Esophagus squamous epithelium (tissue), 5 donors: ENCODE measurements around the gene RNF166. TPM values are rescaled to one million over a fixed set of nuclear protein-coding genes. Genes with fewer than 3 reads are reported as not detected.

Source experiments
- DNase-seq: peaks from one replicate; lab custom pipeline; 2025; lab: John Stamatoyannopoulos, UW
- H3K27ac ChIP-seq, 4 donors: fragments of 200-600 bp; sonication (generic); one replicate each; pipeline ENCODE4 v1.5.1; 2016 to 2019; ENCODE audit warnings: mild to moderate bottlenecking in 1 of 4
- H3K27me3 ChIP-seq, 4 donors: fragments of 200-600 bp; sonication (generic); 1 replicate in 3 of 4; 2 replicates in 1 of 4; pipeline versions ENCODE4 v1.5.1 to v1.6.0; 2017 to 2021; ENCODE audit warnings: antibody characterized with exemption in 1 of 4
- H3K36me3 ChIP-seq, 3 donors: fragments of 200-600 bp; sonication (generic); one replicate each; pipeline ENCODE4 v1.5.1; 2016 to 2019
- H3K4me1 ChIP-seq, 3 donors: fragments of 200-600 bp; sonication (generic); one replicate each; pipeline ENCODE4 v1.5.1; 2017 to 2019
- H3K4me3 ChIP-seq, 4 donors: fragments of 200-600 bp; sonication (generic); 1 replicate in 3 of 4; 2 replicates in 1 of 4; pipeline ENCODE4 v1.5.1; 2016 to 2019; ENCODE audit warnings: mild to moderate bottlenecking in 2 of 4, moderate library complexity in 1 of 4
- H3K9me3 ChIP-seq, 3 donors: fragments of 200-600 bp; sonication (generic); one replicate each; pipeline ENCODE4 v1.5.1; 2016 to 2019
- POLR2A ChIP-seq, 4 donors: fragments of 450-650 bp; IDR thresholded peaks; one replicate each; pipeline ENCODE4 v1.6.1; 2017; ENCODE audit warnings: antibody characterized with exemption in 4 of 4, mild to moderate bottlenecking in 4 of 4, moderate library complexity in 3 of 4
- WGBS, 2 donors: methylation state at CpG; one replicate each; pipeline ENCODE4 v1.1.5; 2018; 5-methylcytosine and 5-hydroxymethylcytosine counted together
- intact Hi-C: fragments of 100-400 bp; cut with DNase I; formaldehyde crosslinking; loops from one replicate; pipeline ENCODE4 v1.15.0; 2022
- total RNA-seq, 4 donors: library from RNA; depleted of rRNA; stranded (reverse); fragments of >200 nt; gene quantifications; one replicate each; pipeline ENCODE4 v1.1.0, GENCODE V29; 2016
- TF ChIP-seq, protein P1 (sequence below), 6 experiments: fragments of 450-650 bp in 4 of 6; fragments of 200-600 bp in 2 of 6; sonication (generic) in 2 of 6; IDR thresholded peaks; one replicate each; pipeline ENCODE4 v1.5.1; 2016 to 2019; ENCODE audit warnings: antibody characterized with exemption in 6 of 6, mild to moderate bottlenecking in 4 of 6, moderate library complexity in 4 of 6
- donor health status: DM: yes; HTN: yes; CAD: no.

Gene RNF166
- total RNA-seq, 4 donors from 2014 or later: 7.1 to 16.8 (median 9.6) TPM

DNA sequence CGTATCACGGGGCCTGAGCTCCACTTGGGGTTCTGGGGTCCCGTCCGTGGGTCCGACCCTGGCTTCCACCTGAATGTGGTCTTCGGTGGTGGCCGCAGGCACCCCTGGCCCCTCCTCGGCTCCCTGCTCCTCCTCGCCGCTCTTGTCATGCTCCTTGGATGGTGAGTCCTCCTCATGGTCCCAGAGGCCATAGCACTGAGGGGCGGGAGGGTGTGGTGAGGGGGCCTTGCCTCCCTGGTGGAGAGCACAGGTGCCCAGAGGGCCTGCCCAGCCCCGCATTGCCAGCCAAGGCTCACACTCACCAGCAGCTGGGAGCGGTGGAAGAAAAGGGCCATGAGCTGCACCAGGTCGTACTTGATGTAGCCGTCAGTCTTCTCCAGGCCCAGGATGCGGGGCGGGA is 15.0 kb upstream of the RNF166 start:
- Histone ChIP-seq H3K9me3 (no peaks in the 10 kb centered on the region), H3K27me3 (no peaks in the 10 kb centered on the region), H3K4me3 (no peak overlapping the region), H3K27ac (no peak overlapping the region), H3K4me1 (no peaks in the 10 kb centered on the region), H3K36me3 (peaks cover 85 to 100% (median 87%) of the 10 kb centered on the region in 3 donors)
- no peak for TF ChIP-seq POLR2A (IDR thresholded peaks at IDR 0.05)
- TF ChIP-seq, protein P1, sequence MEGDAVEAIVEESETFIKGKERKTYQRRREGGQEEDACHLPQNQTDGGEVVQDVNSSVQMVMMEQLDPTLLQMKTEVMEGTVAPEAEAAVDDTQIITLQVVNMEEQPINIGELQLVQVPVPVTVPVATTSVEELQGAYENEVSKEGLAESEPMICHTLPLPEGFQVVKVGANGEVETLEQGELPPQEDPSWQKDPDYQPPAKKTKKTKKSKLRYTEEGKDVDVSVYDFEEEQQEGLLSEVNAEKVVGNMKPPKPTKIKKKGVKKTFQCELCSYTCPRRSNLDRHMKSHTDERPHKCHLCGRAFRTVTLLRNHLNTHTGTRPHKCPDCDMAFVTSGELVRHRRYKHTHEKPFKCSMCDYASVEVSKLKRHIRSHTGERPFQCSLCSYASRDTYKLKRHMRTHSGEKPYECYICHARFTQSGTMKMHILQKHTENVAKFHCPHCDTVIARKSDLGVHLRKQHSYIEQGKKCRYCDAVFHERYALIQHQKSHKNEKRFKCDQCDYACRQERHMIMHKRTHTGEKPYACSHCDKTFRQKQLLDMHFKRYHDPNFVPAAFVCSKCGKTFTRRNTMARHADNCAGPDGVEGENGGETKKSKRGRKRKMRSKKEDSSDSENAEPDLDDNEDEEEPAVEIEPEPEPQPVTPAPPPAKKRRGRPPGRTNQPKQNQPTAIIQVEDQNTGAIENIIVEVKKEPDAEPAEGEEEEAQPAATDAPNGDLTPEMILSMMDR (IDR thresholded peaks at IDR 0.05): no peak
- intact Hi-C loops: no loop called here
- 95 to 97% methylated on average over 6 to 9 of the region's 17 CpGs for WGBS, 2 donors
- DNase-seq: no peak

DNA sequence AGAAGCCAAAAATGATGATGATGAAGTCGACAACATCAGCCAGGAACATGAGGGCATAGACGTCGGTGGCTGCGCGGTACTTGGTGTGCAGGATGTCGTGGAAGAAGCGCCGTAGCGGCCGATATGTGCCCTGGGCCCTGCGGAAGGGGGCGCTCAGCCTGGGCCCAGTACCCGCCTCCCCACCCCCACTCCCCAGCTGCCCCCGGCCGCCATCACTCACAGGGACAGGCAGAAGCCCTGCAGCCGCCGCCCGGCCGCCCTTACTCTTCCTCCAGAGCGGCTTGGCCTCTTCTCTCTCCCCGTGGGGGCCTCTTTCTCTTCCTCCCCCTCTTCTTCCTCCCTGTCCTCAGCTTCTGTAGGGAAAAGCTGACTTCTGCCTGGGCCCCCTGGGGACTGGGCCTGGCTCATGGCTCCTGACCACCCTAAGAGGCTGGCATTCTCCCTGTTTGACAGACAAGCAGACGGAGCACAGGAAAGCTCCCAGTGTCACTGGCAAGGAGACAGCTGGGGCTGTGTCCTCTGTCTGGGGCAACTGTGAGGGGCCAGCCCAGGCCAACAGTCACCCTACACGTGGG is 14.3 kb upstream of the RNF166 start:
- H3K27me3 ChIP-seq: no peaks in the 10 kb centered on the region
- H3K9me3 ChIP-seq: no peaks in the 10 kb centered on the region
- WGBS, 2 donors: 94 to 100% methylated on average over 3 to 11 of the region's 23 CpGs
- H3K36me3 ChIP-seq: peaks cover 85 to 100% (median 87%) of the 10 kb centered on the region in 3 donors
- no peak overlapping the region for H3K4me3 ChIP-seq
- H3K4me1 ChIP-seq: no peaks in the 10 kb centered on the region
- intact Hi-C loops: no loop called here
- TF ChIP-seq POLR2A (IDR thresholded peaks at IDR 0.05): no peak
- TF ChIP-seq, protein P1 (IDR thresholded peaks at IDR 0.05): no peak
- DNase-seq: no peak
- H3K27ac ChIP-seq: no peak overlapping the region

DNA sequence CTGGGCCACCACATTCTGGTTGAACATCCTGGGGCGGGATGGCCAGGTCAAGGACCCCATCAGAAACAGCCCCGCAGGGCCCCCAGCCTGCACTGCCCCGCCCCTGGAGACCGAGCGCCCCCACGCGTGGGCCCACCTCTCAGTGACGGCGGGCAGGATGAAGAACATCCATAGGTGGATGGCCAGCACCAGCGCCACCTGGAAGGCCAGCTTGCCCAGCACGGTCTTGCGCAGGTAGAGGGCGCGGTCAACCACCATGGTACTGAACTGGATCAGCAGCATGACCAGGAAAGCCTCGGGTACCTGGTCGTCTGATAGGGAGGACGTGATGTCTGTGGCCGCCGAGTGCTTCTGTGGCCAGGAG is 13.7 kb upstream of the RNF166 start:
- TF ChIP-seq POLR2A (IDR thresholded peaks at IDR 0.05): no peak
- TF ChIP-seq, protein P1 (IDR thresholded peaks at IDR 0.05): no peak
- Histone ChIP-seq H3K9me3 (no peaks in the 10 kb centered on the region), H3K36me3 (peaks cover 85 to 100% (median 87%) of the 10 kb centered on the region in 3 donors), H3K4me1 (no peaks in the 10 kb centered on the region), H3K27ac (no peak overlapping the region), H3K4me3 (no peak overlapping the region), H3K27me3 (no peaks in the 10 kb centered on the region)
- intact Hi-C loops: no loop called here
- no peak for DNase-seq
- 89 to 91% methylated on average over 9 of the region's 19 CpGs for WGBS, 2 donors

DNA sequence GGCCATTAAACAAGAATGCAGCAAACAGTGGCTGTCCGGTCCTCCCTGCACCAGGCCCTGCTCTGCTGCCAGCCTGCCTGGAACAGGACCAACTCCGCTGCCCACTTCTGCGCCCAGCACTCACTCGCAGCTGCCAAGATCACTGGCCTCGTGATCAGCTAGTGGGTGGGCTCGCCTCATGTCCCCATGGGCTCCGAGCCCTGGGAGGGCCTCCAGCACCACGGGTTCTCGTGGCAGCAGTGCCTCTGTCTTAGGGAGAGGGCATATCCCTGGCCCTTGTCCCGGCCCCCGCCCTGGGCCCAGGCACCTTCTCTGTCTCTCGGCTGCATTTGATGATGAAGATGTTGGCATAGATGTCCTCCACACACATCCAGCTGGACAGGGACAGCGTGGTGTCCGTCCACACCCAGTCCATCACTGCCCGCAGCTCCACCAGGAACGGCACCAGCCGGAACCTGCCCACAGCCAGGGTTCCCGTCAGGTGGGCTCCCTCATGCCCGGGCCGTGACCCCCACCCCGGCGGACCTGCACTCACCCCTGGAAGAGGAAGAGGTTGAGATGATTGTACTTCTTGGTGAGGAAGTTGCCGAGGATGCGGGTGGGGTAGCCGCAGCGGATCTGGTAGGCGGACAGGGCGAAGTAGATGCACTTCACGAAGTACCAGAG is 13.2 kb upstream of the RNF166 start:
- no peak overlapping the region for H3K27ac ChIP-seq
- intact Hi-C loops: no loop called here

DNA sequence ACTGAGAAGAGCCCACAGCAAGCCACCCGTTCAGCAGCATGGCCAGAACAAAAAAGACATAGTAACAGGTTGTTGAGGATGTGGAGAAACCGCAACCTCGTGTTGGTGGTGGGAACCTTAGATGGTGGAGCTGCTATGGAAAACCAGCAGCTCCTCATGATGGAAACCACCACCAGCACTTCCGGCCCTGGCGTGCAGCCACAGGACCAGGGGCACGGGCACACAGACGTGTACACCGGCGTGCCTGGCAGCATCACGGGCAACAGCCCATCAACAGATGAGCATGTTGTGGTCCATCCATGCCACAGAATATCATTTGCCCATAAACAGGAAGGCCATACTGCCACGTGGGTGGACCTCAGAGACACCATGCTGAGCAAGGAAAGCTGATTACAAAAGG is 12.0 kb upstream of the RNF166 start:
- TF ChIP-seq, protein P1 (IDR thresholded peaks at IDR 0.05): no peak
- intact Hi-C loops: no loop called here
- H3K36me3 ChIP-seq: peaks cover 77 to 100% (median 87%) of the 10 kb centered on the region in 3 donors
- H3K27ac ChIP-seq: no peak overlapping the region
- no peak for DNase-seq
- WGBS, 2 donors: 86 to 88% methylated on average over 11 of the region's 11 CpGs
- peaks cover 0 to 5% (median 0%) of the 10 kb centered on the region in 3 donors for H3K4me1 ChIP-seq
- no peaks in the 10 kb centered on the region for H3K9me3 ChIP-seq
- no peak overlapping the region for H3K4me3 ChIP-seq
- no peaks in the 10 kb centered on the region for H3K27me3 ChIP-seq

More for the DNA sequence above, 13.2 kb upstream of the RNF166 start:
- Histone ChIP-seq H3K4me3 (no peak overlapping the region), H3K27me3 (no peaks in the 10 kb centered on the region), H3K36me3 (peaks cover 87 to 100% (median 87%) of the 10 kb centered on the region in 3 donors), H3K9me3 (no peaks in the 10 kb centered on the region), H3K4me1 (peaks cover 0 to 2% (median 0%) of the 10 kb centered on the region in 3 donors)
- TF ChIP-seq POLR2A (IDR thresholded peaks at IDR 0.05): no peak
- TF ChIP-seq, protein P1 (IDR thresholded peaks at IDR 0.05): no peak
- no peak for DNase-seq
- WGBS, 2 donors: 78 to 85% methylated on average over 6 to 8 of the region's 29 CpGs
